ENCODE measurements around the gene CSNK1D.

CSNK1D gene

GRCh38 chr17:82213251-82214011 is 60.1 kb downstream of the CSNK1D start (continued):
- TF ChIP-seq ZNF155 (tag by site-specific recombination; IDR thresholded peaks at IDR 0.05) (no peak), ZNF362 (tag by site-specific recombination; IDR thresholded peaks at IDR 0.05) (no peak), ZBTB21 (tag by site-specific recombination; IDR thresholded peaks at IDR 0.05) (no peak), ZBTB7A (tag by site-specific recombination; IDR thresholded peaks at IDR 0.05; ENCODE audit: low read depth) (peak; percentile 22; the same call in 1 of the 2 replicates), ZSCAN18 (tag by site-specific recombination; IDR thresholded peaks at IDR 0.05) (no peak), ZNF274 (IDR thresholded peaks at IDR 0.05; ENCODE audit: low read length) (no peak), ZNF274 (tag by site-specific recombination; IDR thresholded peaks at IDR 0.05; ENCODE audit: borderline replicate concordance) (no peak), ZSCAN4 (tag by site-specific recombination; IDR thresholded peaks at IDR 0.05) (no peak), ZNF184 (tag by site-specific recombination; IDR thresholded peaks at IDR 0.05) (no peak), ZNF530 (tag by site-specific recombination; IDR thresholded peaks at IDR 0.05; ENCODE audit: low read depth) (no peak), MYNN (tag by site-specific recombination; IDR thresholded peaks at IDR 0.05; ENCODE audit: borderline replicate concordance) (no peak), ZBTB48 (tag by site-specific recombination; IDR thresholded peaks at IDR 0.05) (peak; percentile 91), ZNF311 (tag by site-specific recombination; IDR thresholded peaks at IDR 0.05; ENCODE audit: borderline replicate concordance) (no peak), HIC1 (tag by site-specific recombination; IDR thresholded peaks at IDR 0.05) (no peak), ZNF654 (tag by site-specific recombination; IDR thresholded peaks at IDR 0.05; ENCODE audit: low read depth) (no peak), ZNF24 (tag by site-specific recombination; IDR thresholded peaks at IDR 0.05) (no peak), GLIS1 (tag by site-specific recombination; IDR thresholded peaks at IDR 0.05) (no peak; the same call in none of the 2 replicates), ZNF558 (tag by site-specific recombination; IDR thresholded peaks at IDR 0.05) (no peak), KLF10 (tag by site-specific recombination; IDR thresholded peaks at IDR 0.05) (no peak), PRDM2 (tag by site-specific recombination; IDR thresholded peaks at IDR 0.05; ENCODE audit: borderline replicate concordance) (no peak), GLIS2 (tag by site-specific recombination; IDR thresholded peaks at IDR 0.05) (peak; percentile 73), ZNF645 (tag by site-specific recombination; IDR thresholded peaks at IDR 0.05) (no peak), ZNF423 (tag by site-specific recombination; IDR thresholded peaks at IDR 0.05) (peak; percentile 37; the same call in 1 of the 2 replicates), TRIM28 (IDR thresholded peaks at IDR 0.05; ENCODE audit: borderline replicate concordance, low read length) (no peak), ZNF670 (tag by site-specific recombination; IDR thresholded peaks at IDR 0.05; ENCODE audit: low read depth) (no peak), ZNF114 (tag by site-specific recombination; IDR thresholded peaks at IDR 0.05) (no peak), ZNF221 (tag by site-specific recombination; IDR thresholded peaks at IDR 0.05; ENCODE audit: borderline replicate concordance) (no peak), KLF1 (tag by site-specific recombination; IDR thresholded peaks at IDR 0.05) (no peak)
